ENCODE results near the gene GPR155.

DNA sequence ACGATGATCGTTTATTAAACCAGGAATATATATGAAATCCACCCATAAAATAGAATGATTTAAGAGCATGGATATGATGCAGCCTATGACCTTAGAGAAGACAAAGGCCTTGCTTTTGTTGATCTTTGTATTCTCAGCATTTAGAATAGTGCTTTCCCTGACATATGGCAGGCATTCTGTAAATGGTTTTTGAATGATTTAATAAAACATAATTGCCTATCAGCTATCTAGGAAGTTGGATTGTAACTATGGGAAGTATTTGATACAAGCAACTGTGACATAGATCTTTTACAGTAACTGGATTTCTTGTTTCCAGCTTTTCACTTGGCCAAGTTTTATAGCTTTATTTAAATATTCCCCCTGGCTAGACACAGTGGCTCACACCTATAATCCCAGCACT lies 5.1 kb upstream of the GPR155 start:
- TF ChIP-seq, protein P1, sequence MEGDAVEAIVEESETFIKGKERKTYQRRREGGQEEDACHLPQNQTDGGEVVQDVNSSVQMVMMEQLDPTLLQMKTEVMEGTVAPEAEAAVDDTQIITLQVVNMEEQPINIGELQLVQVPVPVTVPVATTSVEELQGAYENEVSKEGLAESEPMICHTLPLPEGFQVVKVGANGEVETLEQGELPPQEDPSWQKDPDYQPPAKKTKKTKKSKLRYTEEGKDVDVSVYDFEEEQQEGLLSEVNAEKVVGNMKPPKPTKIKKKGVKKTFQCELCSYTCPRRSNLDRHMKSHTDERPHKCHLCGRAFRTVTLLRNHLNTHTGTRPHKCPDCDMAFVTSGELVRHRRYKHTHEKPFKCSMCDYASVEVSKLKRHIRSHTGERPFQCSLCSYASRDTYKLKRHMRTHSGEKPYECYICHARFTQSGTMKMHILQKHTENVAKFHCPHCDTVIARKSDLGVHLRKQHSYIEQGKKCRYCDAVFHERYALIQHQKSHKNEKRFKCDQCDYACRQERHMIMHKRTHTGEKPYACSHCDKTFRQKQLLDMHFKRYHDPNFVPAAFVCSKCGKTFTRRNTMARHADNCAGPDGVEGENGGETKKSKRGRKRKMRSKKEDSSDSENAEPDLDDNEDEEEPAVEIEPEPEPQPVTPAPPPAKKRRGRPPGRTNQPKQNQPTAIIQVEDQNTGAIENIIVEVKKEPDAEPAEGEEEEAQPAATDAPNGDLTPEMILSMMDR (IDR thresholded peaks at IDR 0.05): no peak
- TF ChIP-seq EZH2 (IDR thresholded peaks at IDR 0.05; ENCODE audit: borderline replicate concordance, insufficient read depth, low read depth, low read length, poor library complexity, severe bottlenecking): no peak

Measured in B cell (primary cell).